IMR-90 (cell line): ENCODE measurements around the gene ABL2.

ENCODE experiments used
- CEBPB ChIP-seq: IDR thresholded peaks from 2 replicates; pipeline ENCODE4 v1.6.1; 2012; ENCODE audit warnings: low read depth, low read length, improper control_type of control experiment
- CHD1 ChIP-seq: IDR thresholded peaks from 2 replicates; pipeline ENCODE4 v1.6.1; 2012; ENCODE audit warnings: low read depth, low read length, improper control_type of control experiment
- ELK1 ChIP-seq: fragments of 150-350 bp; IDR thresholded peaks from 2 replicates; pipeline ENCODE4 v1.6.1; 2016; ENCODE audit warnings: low read depth, mild to moderate bottlenecking, low read length, moderate library complexity, borderline replicate concordance
- POLR2A ChIP-seq: IDR thresholded peaks from 2 replicates; pipeline ENCODE4 v1.6.1; 2012; ENCODE audit warnings: mild to moderate bottlenecking, low read depth, low read length
- RCOR1 ChIP-seq: IDR thresholded peaks from 2 replicates; pipeline ENCODE4 v1.6.1; 2012; ENCODE audit warnings: mild to moderate bottlenecking, low read length, improper control_type of control experiment; ENCODE audit not compliant: insufficient replicate concordance
- RFX5 ChIP-seq: IDR thresholded peaks from 2 replicates; pipeline ENCODE4 v1.8.0; 2012; ENCODE audit warnings: low read depth, mild to moderate bottlenecking, low read length, moderate library complexity
- SMC3 ChIP-seq: fragments of 150-350 bp; IDR thresholded peaks from 2 replicates; pipeline ENCODE4 v1.6.1; 2016; ENCODE audit warnings: low read depth, mild to moderate bottlenecking, antibody characterized with exemption, low read length, moderate library complexity
- USF2 ChIP-seq: fragments of 150-350 bp; IDR thresholded peaks from 2 replicates; pipeline ENCODE4 v1.6.1; 2017; ENCODE audit warnings: mild to moderate bottlenecking, antibody characterized with exemption, low read length, low read depth
- TF ChIP-seq, protein P1 (sequence below): conservative IDR thresholded peaks from 2 replicates; pipeline ENCODE4 v1.5.1; 2012; ENCODE audit warnings: mild to moderate bottlenecking, low read depth, low read length, improper control_type of control experiment

GRCh38 chr1:179081687-179082332 lies 147.7 kb downstream of the ABL2 start, which contains the start of gene TOR3A:
- TF ChIP-seq USF2 (peak; percentile 94), CEBPB (no peak), POLR2A (peak; percentile 64; the same call in 1 of the 2 replicates), ELK1 (no peak), RCOR1 (no peak), SMC3 (no peak), RFX5 (no peak), CHD1 (no peak)
- TF ChIP-seq, protein P1, sequence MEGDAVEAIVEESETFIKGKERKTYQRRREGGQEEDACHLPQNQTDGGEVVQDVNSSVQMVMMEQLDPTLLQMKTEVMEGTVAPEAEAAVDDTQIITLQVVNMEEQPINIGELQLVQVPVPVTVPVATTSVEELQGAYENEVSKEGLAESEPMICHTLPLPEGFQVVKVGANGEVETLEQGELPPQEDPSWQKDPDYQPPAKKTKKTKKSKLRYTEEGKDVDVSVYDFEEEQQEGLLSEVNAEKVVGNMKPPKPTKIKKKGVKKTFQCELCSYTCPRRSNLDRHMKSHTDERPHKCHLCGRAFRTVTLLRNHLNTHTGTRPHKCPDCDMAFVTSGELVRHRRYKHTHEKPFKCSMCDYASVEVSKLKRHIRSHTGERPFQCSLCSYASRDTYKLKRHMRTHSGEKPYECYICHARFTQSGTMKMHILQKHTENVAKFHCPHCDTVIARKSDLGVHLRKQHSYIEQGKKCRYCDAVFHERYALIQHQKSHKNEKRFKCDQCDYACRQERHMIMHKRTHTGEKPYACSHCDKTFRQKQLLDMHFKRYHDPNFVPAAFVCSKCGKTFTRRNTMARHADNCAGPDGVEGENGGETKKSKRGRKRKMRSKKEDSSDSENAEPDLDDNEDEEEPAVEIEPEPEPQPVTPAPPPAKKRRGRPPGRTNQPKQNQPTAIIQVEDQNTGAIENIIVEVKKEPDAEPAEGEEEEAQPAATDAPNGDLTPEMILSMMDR, result no peak
